Calu3 (cell line): ENCODE measurements around the gene ATG4B. TPM values are rescaled to one million over a fixed set of nuclear protein-coding genes. Genes with fewer than 3 reads are reported as not detected.

Experiments
- BruUV-seq: library from RNA; stranded (reverse); fragments of 400-500 nt; replicated peaks from 2 replicates; lab custom pipeline; 2021; lab: Mats Ljungman, UMichigan
- CTCF ChIA-PET: fragments of 300-600 bp; sonication (Branson Sonifier 250); formaldehyde crosslinking; loops from one replicate; lab custom pipeline; 2022; ENCODE audit warnings: antibody characterized with exemption; lab: Charles Lee
- DNase-seq: peaks from one replicate; pipeline ENCODE4 v3.0.0; 2022
- H3K27ac Mint-ChIP-seq: one replicate; pipeline ENCODE4 v1.8.0; 2022; ENCODE audit warnings: mixed read lengths; ENCODE audit not compliant: unreplicated experiment
- H3K27me3 Mint-ChIP-seq: one replicate; pipeline ENCODE4 v1.8.0; 2022; ENCODE audit warnings: mixed read lengths; ENCODE audit not compliant: unreplicated experiment
- H3K36me3 Mint-ChIP-seq: one replicate; pipeline ENCODE4 v1.8.0; 2022; ENCODE audit warnings: mild to moderate bottlenecking, moderate library complexity, mixed read lengths; ENCODE audit not compliant: insufficient read depth, unreplicated experiment
- H3K4me1 Mint-ChIP-seq: one replicate; pipeline ENCODE4 v1.8.0; 2022; ENCODE audit warnings: mild to moderate bottlenecking, low read depth, mixed read lengths; ENCODE audit not compliant: unreplicated experiment
- H3K4me3 Mint-ChIP-seq: one replicate; pipeline ENCODE4 v1.8.0; 2022; ENCODE audit warnings: mild to moderate bottlenecking, low read depth, moderate library complexity, mixed read lengths; ENCODE audit not compliant: unreplicated experiment
- H3K9me3 Mint-ChIP-seq: one replicate; pipeline ENCODE4 v1.8.0; 2022; ENCODE audit warnings: low read depth, mixed read lengths; ENCODE audit not compliant: unreplicated experiment
- intact Hi-C: fragments of 100-400 bp; cut with micrococcal nuclease; formaldehyde crosslinking; loops from one replicate; pipeline ENCODE4 v1.10.0; 2022; ENCODE audit not compliant: unreplicated experiment
- total RNA-seq: library from RNA; stranded (reverse); gene quantifications from 2 replicates; pipeline ENCODE4 v1.2.3, GENCODE V29; 2022
- TF ChIP-seq, protein P1 (sequence below): fragments of 200-600 bp; IDR thresholded peaks from one replicate; pipeline ENCODE4 v1.8.0; 2022; ENCODE audit warnings: antibody characterized with exemption; ENCODE audit not compliant: unreplicated experiment

Gene ATG4B
- total RNA-seq, 1 experiment from 2014 or later = 95.3 TPM

DNA sequence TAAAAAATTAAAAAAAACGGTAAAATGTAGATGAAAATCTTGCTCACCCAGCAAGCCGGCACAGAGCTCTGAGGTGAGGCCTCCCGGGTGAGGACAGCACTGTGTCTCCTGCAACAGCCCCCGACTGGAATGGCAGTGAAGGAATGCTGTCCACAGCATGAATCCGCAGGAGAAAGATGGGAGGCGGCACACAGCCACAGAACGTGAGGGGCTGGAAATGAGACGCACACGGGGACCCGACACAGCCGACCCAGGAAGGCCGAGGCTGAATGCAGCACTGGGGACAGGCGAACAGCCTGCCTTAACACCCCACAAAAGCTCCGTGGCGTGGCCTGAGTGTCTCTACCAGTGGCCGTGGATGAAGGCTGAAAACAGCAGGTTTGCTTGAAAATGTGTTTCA lies 44.2 kb upstream of the ATG4B start:
- CTCF ChIA-PET = no interaction called here
- DNase-seq = no peak
- intact Hi-C loops = no loop called here
- no peaks in the 10 kb centered on the region for H3K4me1 Mint-ChIP-seq
- H3K36me3 Mint-ChIP-seq = peaks cover 24% of the 10 kb centered on the region
- H3K27me3 Mint-ChIP-seq = no peaks in the 10 kb centered on the region
- BruUV-seq = no TSS peak
- H3K27ac Mint-ChIP-seq = no peak overlapping the region
- TF ChIP-seq, protein P1, sequence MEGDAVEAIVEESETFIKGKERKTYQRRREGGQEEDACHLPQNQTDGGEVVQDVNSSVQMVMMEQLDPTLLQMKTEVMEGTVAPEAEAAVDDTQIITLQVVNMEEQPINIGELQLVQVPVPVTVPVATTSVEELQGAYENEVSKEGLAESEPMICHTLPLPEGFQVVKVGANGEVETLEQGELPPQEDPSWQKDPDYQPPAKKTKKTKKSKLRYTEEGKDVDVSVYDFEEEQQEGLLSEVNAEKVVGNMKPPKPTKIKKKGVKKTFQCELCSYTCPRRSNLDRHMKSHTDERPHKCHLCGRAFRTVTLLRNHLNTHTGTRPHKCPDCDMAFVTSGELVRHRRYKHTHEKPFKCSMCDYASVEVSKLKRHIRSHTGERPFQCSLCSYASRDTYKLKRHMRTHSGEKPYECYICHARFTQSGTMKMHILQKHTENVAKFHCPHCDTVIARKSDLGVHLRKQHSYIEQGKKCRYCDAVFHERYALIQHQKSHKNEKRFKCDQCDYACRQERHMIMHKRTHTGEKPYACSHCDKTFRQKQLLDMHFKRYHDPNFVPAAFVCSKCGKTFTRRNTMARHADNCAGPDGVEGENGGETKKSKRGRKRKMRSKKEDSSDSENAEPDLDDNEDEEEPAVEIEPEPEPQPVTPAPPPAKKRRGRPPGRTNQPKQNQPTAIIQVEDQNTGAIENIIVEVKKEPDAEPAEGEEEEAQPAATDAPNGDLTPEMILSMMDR = no peak
- no peak overlapping the region for H3K4me3 Mint-ChIP-seq
- no peaks in the 10 kb centered on the region for H3K9me3 Mint-ChIP-seq

DNA sequence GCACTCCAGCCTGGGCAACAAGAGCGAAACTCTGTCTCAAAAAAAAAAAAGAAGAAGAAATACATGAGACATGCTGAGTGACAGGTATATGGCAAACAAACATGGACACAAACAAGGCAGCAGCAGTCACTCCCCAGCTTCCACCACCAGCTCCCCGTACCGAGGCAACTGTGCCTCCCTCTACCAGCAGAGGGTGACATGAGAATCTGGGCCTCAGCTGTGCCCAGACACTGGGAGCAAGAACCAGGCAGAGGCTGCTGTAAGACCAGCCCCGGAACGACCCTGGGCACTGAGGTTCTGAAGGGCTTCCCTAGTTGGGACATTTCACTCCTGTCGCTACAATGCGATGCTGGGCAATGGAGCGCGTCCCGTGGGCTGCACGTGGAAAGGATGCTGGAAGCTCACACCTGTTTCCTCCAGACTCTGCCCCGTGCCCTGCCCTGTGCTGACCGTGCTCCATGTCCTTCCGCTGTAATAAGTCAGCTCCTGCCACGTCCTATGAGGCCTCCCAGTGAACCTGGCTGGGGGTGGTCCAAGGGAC lies 41.8 kb upstream of the ATG4B start:
- DNase-seq = no peak
- H3K36me3 Mint-ChIP-seq = peaks cover 29% of the 10 kb centered on the region
- CTCF ChIA-PET = no interaction called here
- TF ChIP-seq, protein P1 = no peak
- no peak overlapping the region for H3K4me3 Mint-ChIP-seq
- H3K4me1 Mint-ChIP-seq = no peaks in the 10 kb centered on the region
- BruUV-seq = no TSS peak
- intact Hi-C loops = loop anchor here (5.0 kb wide), 1 partner anchor 88 kb away; the partner anchor contains the start of gene STK25
- H3K27ac Mint-ChIP-seq = no peak overlapping the region
- H3K27me3 Mint-ChIP-seq = no peaks in the 10 kb centered on the region
- no peaks in the 10 kb centered on the region for H3K9me3 Mint-ChIP-seq

GRCh38 chr2:241597561-241597960 lies 39.9 kb upstream of the ATG4B start:
- H3K27ac Mint-ChIP-seq = no peak overlapping the region
- no peak overlapping the region for H3K4me3 Mint-ChIP-seq
- H3K4me1 Mint-ChIP-seq = no peaks in the 10 kb centered on the region
- no peaks in the 10 kb centered on the region for H3K9me3 Mint-ChIP-seq
- no TSS peak for BruUV-seq
- H3K27me3 Mint-ChIP-seq = no peaks in the 10 kb centered on the region
- CTCF ChIA-PET = interaction anchor here (1.3 to 1.5 kb wide), 2 partner anchors 13 to 39 kb away, joined by 4 to 9 read pairs; partner anchors contain the start of gene BOK
- TF ChIP-seq, protein P1 = no peak
- intact Hi-C loops = loop anchor here (5.0 kb wide), 1 partner anchor 90 kb away; the partner anchor contains the start of gene STK25
- H3K36me3 Mint-ChIP-seq = peaks cover 32% of the 10 kb centered on the region
- no peak for DNase-seq

DNA sequence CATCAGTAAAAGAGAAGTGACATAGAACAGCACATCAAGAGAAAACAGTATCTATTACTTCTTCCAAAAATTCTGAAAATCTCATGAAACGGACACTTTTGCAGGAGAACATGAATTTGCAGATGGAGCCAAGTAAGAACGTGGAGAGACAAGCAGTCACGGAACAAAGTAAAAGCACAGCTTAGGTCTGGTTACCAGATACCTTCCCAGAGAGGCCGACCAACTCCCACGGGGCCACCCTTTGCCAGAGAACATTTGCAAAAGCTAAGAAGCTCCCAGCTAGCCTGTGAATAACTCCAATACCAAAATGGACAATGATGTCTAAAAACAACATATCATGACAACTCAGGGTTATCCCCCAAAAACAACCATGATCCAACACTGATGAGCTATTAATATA lies 39.4 kb upstream of the ATG4B start:
- H3K36me3 Mint-ChIP-seq = peaks cover 27% of the 10 kb centered on the region
- intact Hi-C loops = loop anchor here (5.0 kb wide), 1 partner anchor 91 kb away; the partner anchor contains the start of gene STK25
- no peaks in the 10 kb centered on the region for H3K27me3 Mint-ChIP-seq
- H3K4me3 Mint-ChIP-seq = no peak overlapping the region
- DNase-seq = no peak
- CTCF ChIA-PET = interaction anchor here (0.7 to 1.5 kb wide), 5 partner anchors 11 to 94 kb away, joined by 3 to 9 read pairs (median 4); partner anchors contain the start of gene BOK
- no peaks in the 10 kb centered on the region for H3K9me3 Mint-ChIP-seq
- BruUV-seq = no TSS peak
- no peak overlapping the region for H3K27ac Mint-ChIP-seq
- H3K4me1 Mint-ChIP-seq = no peaks in the 10 kb centered on the region
- TF ChIP-seq, protein P1 = no peak
